HEK293T (cell line): ENCODE results near the gene LAMC2.

Experiments
- BHLHE40 ChIP-seq: fragments of 450-650 bp; IDR thresholded peaks from 2 replicates; pipeline ENCODE4 v1.6.1; 2016; ENCODE audit warnings: mild to moderate bottlenecking, moderate library complexity, borderline replicate concordance
- FOXA1 ChIP-seq: fragments of 450-650 bp; IDR thresholded peaks from 2 replicates; pipeline ENCODE4 v1.6.1; 2016; ENCODE audit warnings: mild to moderate bottlenecking
- FOXK2 ChIP-seq: fragments of 450-650 bp; IDR thresholded peaks from 2 replicates; pipeline ENCODE4 v1.6.1; 2016; ENCODE audit warnings: mild to moderate bottlenecking
- LEF1 ChIP-seq: fragments of 450-650 bp; IDR thresholded peaks from 2 replicates; pipeline ENCODE4 v1.6.1; 2017; ENCODE audit warnings: mild to moderate bottlenecking, borderline replicate concordance
- NFRKB ChIP-seq: fragments of 450-650 bp; IDR thresholded peaks from 2 replicates; pipeline ENCODE4 v1.6.1; 2016; ENCODE audit warnings: mild to moderate bottlenecking, moderate library complexity
- PKNOX1 ChIP-seq: fragments of 450-650 bp; IDR thresholded peaks from 2 replicates; pipeline ENCODE4 v1.6.1; 2016
- SP1 ChIP-seq: fragments of 450-650 bp; IDR thresholded peaks from 2 replicates; pipeline ENCODE4 v1.6.1; 2017
- SUZ12 ChIP-seq: fragments of 450-650 bp; IDR thresholded peaks from 2 replicates; pipeline ENCODE4 v1.6.1; 2016; ENCODE audit warnings: mild to moderate bottlenecking
- TARDBP ChIP-seq: fragments of 450-650 bp; IDR thresholded peaks from 2 replicates; pipeline ENCODE4 v1.6.1; 2016
- ZNF384 ChIP-seq: fragments of 450-650 bp; IDR thresholded peaks from 2 replicates; pipeline ENCODE4 v1.6.1; 2016

GRCh38 chr1:183227422-183228346 lies 41.6 kb downstream of the LAMC2 start:
- TF ChIP-seq SP1, result no peak
- TF ChIP-seq SUZ12, result no peak
- TF ChIP-seq BHLHE40, result no peak
- no peak for TF ChIP-seq TARDBP
- TF ChIP-seq FOXA1, result no peak
- TF ChIP-seq LEF1, result no peak
- TF ChIP-seq FOXK2, result no peak
- no peak for TF ChIP-seq ZNF384
- no peak for TF ChIP-seq PKNOX1
- no peak for TF ChIP-seq NFRKB
